ENCODE results near the gene PLEKHH2. TPM values are rescaled to one million over a fixed set of nuclear protein-coding genes. Genes with fewer than 3 reads are reported as not detected.
"Not testable (repeated sequence)": the region's sequence is repeated elsewhere in the genome, so short reads cannot be mapped to it uniquely, and the experiment has no call there.

Gene PLEKHH2
- total and polyA plus RNA-seq, 8 donors, result 23.3 to 363 (median 229) TPM

GRCh38 chr2:43725711-43726246, 88.7 kb downstream of the PLEKHH2 start:
- ATAC-seq, result no peak
- DNase-seq, result no peak
- intact Hi-C loops (cut with DNase I), result no loop called here
- no peak overlapping the region for H3K4me3 ChIP-seq
- H3K4me1 ChIP-seq, result no peaks in the 10 kb centered on the region
- no peak overlapping the region for H3K27ac ChIP-seq
- TF ChIP-seq, protein P1, sequence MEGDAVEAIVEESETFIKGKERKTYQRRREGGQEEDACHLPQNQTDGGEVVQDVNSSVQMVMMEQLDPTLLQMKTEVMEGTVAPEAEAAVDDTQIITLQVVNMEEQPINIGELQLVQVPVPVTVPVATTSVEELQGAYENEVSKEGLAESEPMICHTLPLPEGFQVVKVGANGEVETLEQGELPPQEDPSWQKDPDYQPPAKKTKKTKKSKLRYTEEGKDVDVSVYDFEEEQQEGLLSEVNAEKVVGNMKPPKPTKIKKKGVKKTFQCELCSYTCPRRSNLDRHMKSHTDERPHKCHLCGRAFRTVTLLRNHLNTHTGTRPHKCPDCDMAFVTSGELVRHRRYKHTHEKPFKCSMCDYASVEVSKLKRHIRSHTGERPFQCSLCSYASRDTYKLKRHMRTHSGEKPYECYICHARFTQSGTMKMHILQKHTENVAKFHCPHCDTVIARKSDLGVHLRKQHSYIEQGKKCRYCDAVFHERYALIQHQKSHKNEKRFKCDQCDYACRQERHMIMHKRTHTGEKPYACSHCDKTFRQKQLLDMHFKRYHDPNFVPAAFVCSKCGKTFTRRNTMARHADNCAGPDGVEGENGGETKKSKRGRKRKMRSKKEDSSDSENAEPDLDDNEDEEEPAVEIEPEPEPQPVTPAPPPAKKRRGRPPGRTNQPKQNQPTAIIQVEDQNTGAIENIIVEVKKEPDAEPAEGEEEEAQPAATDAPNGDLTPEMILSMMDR (IDR thresholded peaks at IDR 0.05), result no peak
- no peaks in the 10 kb centered on the region for H3K9me3 ChIP-seq
- peaks cover 0 to 4% of the 10 kb centered on the region in 2 donors for H3K36me3 ChIP-seq
- H3K27me3 ChIP-seq, result no peaks in the 10 kb centered on the region

DNA sequence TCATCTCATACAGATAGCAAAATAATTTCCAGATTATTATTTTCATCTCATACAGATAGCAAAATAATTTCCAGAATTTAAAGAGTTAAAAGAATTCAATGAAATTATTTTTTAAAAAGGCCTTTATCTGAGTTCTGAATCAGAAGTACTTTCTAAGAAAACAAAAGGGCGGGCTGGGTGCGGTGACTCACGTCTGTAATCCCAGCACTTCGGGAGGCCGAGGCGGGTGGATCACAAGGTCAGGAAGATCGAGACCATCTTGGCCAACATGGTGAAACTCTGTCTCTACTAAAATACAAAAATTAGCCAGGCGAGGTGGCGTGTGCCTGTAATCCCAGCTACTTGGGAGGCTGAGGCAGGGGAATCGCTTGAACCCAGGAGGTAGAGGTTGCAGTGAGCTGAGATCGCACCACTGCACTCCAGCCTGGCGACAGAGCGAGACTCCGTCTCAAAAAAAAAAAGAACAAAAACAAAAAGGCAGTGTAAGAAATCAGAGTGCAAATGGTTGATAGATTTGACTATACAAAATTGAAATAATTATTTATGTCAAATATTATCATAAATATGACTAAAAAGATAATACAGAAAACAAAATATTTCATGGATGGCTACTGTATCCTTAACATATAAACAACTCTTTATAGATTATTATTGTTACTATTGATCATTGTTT, 90.0 kb downstream of the PLEKHH2 start:
- intact Hi-C loops (cut with DNase I); ATAC-seq; H3K4me3 ChIP-seq; H3K4me1 ChIP-seq; H3K9me3 ChIP-seq; H3K27me3 ChIP-seq; H3K36me3 ChIP-seq; H3K27ac ChIP-seq; DNase-seq: not testable (repeated sequence)

DNA sequence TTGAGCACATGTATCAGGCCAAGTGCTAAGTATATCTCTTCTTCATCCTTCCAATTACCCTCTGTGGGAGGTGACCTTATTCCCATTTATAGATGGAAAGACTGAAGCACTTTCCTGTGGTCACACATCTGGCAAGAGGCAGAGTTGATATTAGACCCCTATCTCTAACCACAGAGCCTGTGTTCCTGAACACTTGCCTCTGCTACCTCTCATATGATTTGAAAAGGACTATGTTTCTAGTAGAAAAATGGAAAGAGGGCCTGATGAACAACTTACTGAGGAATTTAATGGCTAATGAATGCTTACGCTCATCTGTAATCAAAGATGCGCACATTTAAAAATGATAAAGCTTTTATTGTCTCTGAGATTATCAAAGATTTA, 90.6 kb downstream of the PLEKHH2 start:
- no peak for ATAC-seq
- H3K36me3 ChIP-seq, result peaks cover 4% of the 10 kb centered on the region in 2 donors
- H3K9me3 ChIP-seq, result no peaks in the 10 kb centered on the region
- intact Hi-C loops (cut with DNase I), result no loop called here
- no peak for DNase-seq
- no peak overlapping the region for H3K27ac ChIP-seq
- no peaks in the 10 kb centered on the region for H3K4me1 ChIP-seq
- TF ChIP-seq, protein P1 (IDR thresholded peaks at IDR 0.05), result no peak
- no peak overlapping the region for H3K4me3 ChIP-seq
- H3K27me3 ChIP-seq, result no peaks in the 10 kb centered on the region

- Histone ChIP-seq H3K27me3 (no peaks in the 10 kb centered on the region), H3K27ac (peak overlapping the region in 1 of 2 donors; percentile 13), H3K4me3 (no peak overlapping the region), H3K4me1 (no peaks in the 10 kb centered on the region), H3K36me3 (peaks cover 4 to 5% of the 10 kb centered on the region in 2 donors), H3K9me3 (no peaks in the 10 kb centered on the region)
- ATAC-seq (no peak), DNase-seq (peak in 1 of 4 donors; percentile 19)
- TF ChIP-seq, protein P1 (IDR thresholded peaks at IDR 0.05), result no peak
- intact Hi-C loops (cut with DNase I), result no loop called here
Observed at GRCh38 chr2:43729491-43730174, 92.6 kb downstream of the PLEKHH2 start.

DNA sequence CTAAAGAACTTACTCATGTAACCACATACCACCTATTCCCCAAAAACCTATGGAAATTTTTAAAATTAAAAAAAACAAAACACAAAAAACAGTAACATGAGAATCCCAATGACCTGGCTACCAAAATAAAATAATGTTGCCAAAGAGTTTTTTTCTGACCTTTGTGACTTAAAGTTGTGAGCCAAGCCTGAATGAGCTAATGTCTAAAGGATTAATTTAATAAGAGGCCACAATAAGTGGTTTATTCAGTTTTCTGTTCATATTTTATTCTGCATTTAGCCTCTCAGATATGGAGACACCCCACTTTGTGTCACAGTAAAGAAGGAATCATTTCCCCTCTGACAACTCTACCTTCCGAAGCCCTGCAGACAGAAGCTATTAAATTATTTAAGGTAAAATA, 94.2 kb downstream of the PLEKHH2 start:
- intact Hi-C loops (cut with DNase I), result no loop called here
- TF ChIP-seq, protein P1 (IDR thresholded peaks at IDR 0.05), result no peak
- no peak overlapping the region for H3K27ac ChIP-seq
- peaks cover 3 to 5% of the 10 kb centered on the region in 2 donors for H3K36me3 ChIP-seq
- no peak overlapping the region for H3K4me3 ChIP-seq
- H3K27me3 ChIP-seq, result no peaks in the 10 kb centered on the region
- no peak for DNase-seq
- no peak for ATAC-seq
- H3K4me1 ChIP-seq, result no peaks in the 10 kb centered on the region
- H3K9me3 ChIP-seq, result no peaks in the 10 kb centered on the region
